HG02884 (cell line): ENCODE data around the gene NFKBIE.
A peak's percentile ranks its signal among the peaks of the same experiment; 100 is the strongest.
"Not testable (repeated sequence)": the region's sequence is repeated elsewhere in the genome, so short reads cannot be mapped to it uniquely, and the experiment has no call there.

Experiments
- ATAC-seq: cut with Tn5 transposase; IDR thresholded peaks from one replicate; pipeline ENCODE4 v1.9.1; 2021; ENCODE audit warnings: mild to moderate bottlenecking, moderate library complexity; ENCODE audit not compliant: unreplicated experiment

Gene NFKBIE

GRCh38 chr6:44265007-44265721 lies at the start of gene NFKBIE:
TSS of gene NFKBIE (minus strand) at chr6:44265551. CDS start at chr6:44265346, 205 bp downstream.
- peak; percentile 30 for ATAC-seq

GRCh38 chr6:44314657-44315056 lies 49.3 kb upstream of the NFKBIE start:
- not testable (repeated sequence) for ATAC-seq

- peak; percentile 84 for ATAC-seq
These were observed 47.8 kb upstream of the NFKBIE start, which contains the start of gene AARS2 for GRCh38 chr6:44312901-44313788. TSS of gene AARS2 (minus strand) at chr6:44313347. CDS start at chr6:44313323, 24 bp downstream.

GRCh38 chr6:44311767-44312166 lies 46.4 kb upstream of the NFKBIE start:
- no peak for ATAC-seq

- ATAC-seq = no peak
These were observed 46.0 kb upstream of the NFKBIE start for GRCh38 chr6:44311304-44311703.

GRCh38 chr6:44310241-44310640 lies 44.9 kb upstream of the NFKBIE start:
- ATAC-seq = no peak

- no peak for ATAC-seq
These were observed 44.3 kb upstream of the NFKBIE start for GRCh38 chr6:44309631-44310030.

GRCh38 chr6:44309092-44309491 lies 43.7 kb upstream of the NFKBIE start:
- no peak for ATAC-seq

GRCh38 chr6:44307217-44307616 lies 41.9 kb upstream of the NFKBIE start:
- no peak for ATAC-seq

GRCh38 chr6:44306710-44307109 lies 41.4 kb upstream of the NFKBIE start:
- no peak for ATAC-seq

GRCh38 chr6:44305200-44305725 lies 39.9 kb upstream of the NFKBIE start:
- no peak for ATAC-seq

GRCh38 chr6:44304282-44305199 lies 39.2 kb upstream of the NFKBIE start:
- ATAC-seq = no peak

GRCh38 chr6:44303842-44304241 lies 38.5 kb upstream of the NFKBIE start:
- ATAC-seq = no peak

GRCh38 chr6:44302856-44303255 lies 37.5 kb upstream of the NFKBIE start:
- no peak for ATAC-seq

GRCh38 chr6:44301782-44302564 lies 36.6 kb upstream of the NFKBIE start:
- ATAC-seq = no peak

- ATAC-seq = no peak
These were observed 35.8 kb upstream of the NFKBIE start for GRCh38 chr6:44301106-44301505.

GRCh38 chr6:44300292-44300823 lies 35.0 kb upstream of the NFKBIE start:
- no peak for ATAC-seq

- no peak for ATAC-seq
These were observed 33.5 kb upstream of the NFKBIE start for GRCh38 chr6:44298864-44299263.

GRCh38 chr6:44298055-44298803 lies 32.9 kb upstream of the NFKBIE start:
- ATAC-seq = no peak
